Uterus (tissue), 2 donors: Measurements from ENCODE around the gene TOMM20.

ENCODE experiments used
- CTCF ChIP-seq, 4 experiments: fragments of 200-600 bp in 2 of 4; fragments of 450-650 bp in 2 of 4; sonication (generic) in 2 of 4; IDR thresholded peaks; one replicate each; pipeline ENCODE4 v1.5.1; 2016 to 2019; ENCODE audit warnings: antibody characterized with exemption in 4 of 4, mild to moderate bottlenecking in 2 of 4, moderate library complexity in 1 of 4
- POLR2A ChIP-seq, 2 donors: fragments of 450-650 bp; IDR thresholded peaks; one replicate each; pipeline ENCODE4 v1.6.1; 2016; ENCODE audit warnings: antibody characterized with exemption in 2 of 2, mild to moderate bottlenecking in 1 of 2, moderate library complexity in 1 of 2

- no peak for TF ChIP-seq CTCF (IDR thresholded peaks at IDR 0.05)
- no peak for TF ChIP-seq POLR2A (IDR thresholded peaks at IDR 0.05)
These were observed 4.0 kb downstream of the TOMM20 start for GRCh38 chr1:235124665-235125064.
